ENCODE measurements around the gene MSX2.

The MSX2 gene

GRCh38 chr5:174737330-174737729 is 12.9 kb downstream of the MSX2 start:
- Histone ChIP-seq H4K91ac (ENCODE audit: low read length) (no peak overlapping the region), H4K8ac (ENCODE audit: low read length) (no peak overlapping the region), H3K27me3 (ENCODE audit: control insufficient read depth in 1 of 2, insufficient read depth in 1 of 2, low read length in 2 of 2) (peaks cover 37 to 48% of the 10 kb centered on the region in 2 experiments), H3K36me3 (ENCODE audit: control insufficient read depth in 1 of 2, insufficient read depth in 2 of 2, low read depth in 1 of 2, low read length in 2 of 2) (no peaks in the 10 kb centered on the region), H3K4me1 (ENCODE audit: control insufficient read depth, insufficient read depth, low read depth, low read length) (no peaks in the 10 kb centered on the region), H2AFZ (ENCODE audit: low read depth, low read length) (no peak overlapping the region), H3K27ac (ENCODE audit: low read length, poor library complexity, severe bottlenecking) (no peak overlapping the region), H2BK12ac (ENCODE audit: low read length in 2 of 2) (no peak overlapping the region), H3K9ac (ENCODE audit: low read length) (no peak overlapping the region), H2BK5ac (ENCODE audit: low read depth, low read length, poor library complexity, severe bottlenecking) (no peak overlapping the region), H3K18ac (ENCODE audit: low read depth in 1 of 2, low read length in 2 of 2) (no peak overlapping the region), H3K9me3 (ENCODE audit: control insufficient read depth, low read length) (no peaks in the 10 kb centered on the region), H2AK5ac (ENCODE audit: low read length, severe bottlenecking) (no peak overlapping the region), H2BK120ac (ENCODE audit: low read depth, low read length) (no peak overlapping the region), H3K79me1 (replicated peaks; ENCODE audit: low read length, poor library complexity, severe bottlenecking) (no peaks in the 10 kb centered on the region), H3K4me3 (ENCODE audit: insufficient read depth in 1 of 2, low read depth in 1 of 2, low read length in 2 of 2) (no peak overlapping the region), H3K4ac (ENCODE audit: low read depth in 1 of 2, low read length in 2 of 2) (no peak overlapping the region), H3K4me2 (ENCODE audit: low read length, poor library complexity, severe bottlenecking) (no peak overlapping the region), H3K14ac (ENCODE audit: low read length in 2 of 2) (no peak overlapping the region), H3K23ac (ENCODE audit: low read length in 2 of 2) (no peak overlapping the region), H2BK15ac (ENCODE audit: low read depth, poor library complexity, severe bottlenecking) (no peak overlapping the region)
- WGBS = 68% methylated on average over 15 of the region's 15 CpGs
- DNase-seq = no peak

GRCh38 chr5:174741352-174741751 is 17.0 kb downstream of the MSX2 start:
- no peak overlapping the region for H3K14ac ChIP-seq (ENCODE audit: low read length in 2 of 2)
- no peak overlapping the region for H2AK5ac ChIP-seq (ENCODE audit: low read length, severe bottlenecking)
- H2BK12ac ChIP-seq (ENCODE audit: low read length in 2 of 2) = no peak overlapping the region
- no peak overlapping the region for H3K4me3 ChIP-seq (ENCODE audit: insufficient read depth in 1 of 2, low read depth in 1 of 2, low read length in 2 of 2)
- no peak overlapping the region for H3K4me2 ChIP-seq (ENCODE audit: low read length, poor library complexity, severe bottlenecking)
- no peaks in the 10 kb centered on the region for H3K9me3 ChIP-seq (ENCODE audit: control insufficient read depth, low read length)
- H2AFZ ChIP-seq (ENCODE audit: low read depth, low read length) = no peak overlapping the region
- no peak overlapping the region for H3K18ac ChIP-seq (ENCODE audit: low read depth in 1 of 2, low read length in 2 of 2)
- no peak for DNase-seq
- no peaks in the 10 kb centered on the region for H3K4me1 ChIP-seq (ENCODE audit: control insufficient read depth, insufficient read depth, low read depth, low read length)
- no peak overlapping the region for H3K27ac ChIP-seq (ENCODE audit: low read length, poor library complexity, severe bottlenecking)
- 64% methylated on average over 4 of the region's 5 CpGs for WGBS
- no peak overlapping the region for H2BK120ac ChIP-seq (ENCODE audit: low read depth, low read length)
- H4K8ac ChIP-seq (ENCODE audit: low read length) = no peak overlapping the region
- no peaks in the 10 kb centered on the region for H3K36me3 ChIP-seq (ENCODE audit: control insufficient read depth in 1 of 2, insufficient read depth in 2 of 2, low read depth in 1 of 2, low read length in 2 of 2)
- no peak overlapping the region for H4K91ac ChIP-seq (ENCODE audit: low read length)
- no peaks in the 10 kb centered on the region for H3K79me1 ChIP-seq (replicated peaks; ENCODE audit: low read length, poor library complexity, severe bottlenecking)
- H3K23ac ChIP-seq (ENCODE audit: low read length in 2 of 2) = no peak overlapping the region
- no peak overlapping the region for H3K4ac ChIP-seq (ENCODE audit: low read depth in 1 of 2, low read length in 2 of 2)
- H3K9ac ChIP-seq (ENCODE audit: low read length) = no peak overlapping the region
- H2BK15ac ChIP-seq (ENCODE audit: low read depth, poor library complexity, severe bottlenecking) = no peak overlapping the region
- no peak overlapping the region for H2BK5ac ChIP-seq (ENCODE audit: low read depth, low read length, poor library complexity, severe bottlenecking)
- peaks cover 6 to 8% of the 10 kb centered on the region in 2 experiments for H3K27me3 ChIP-seq (ENCODE audit: control insufficient read depth in 1 of 2, insufficient read depth in 1 of 2, low read length in 2 of 2)

- Histone ChIP-seq H3K9ac (ENCODE audit: low read length) (no peak overlapping the region), H3K79me1 (replicated peaks; ENCODE audit: low read length, poor library complexity, severe bottlenecking) (no peaks in the 10 kb centered on the region), H3K4me2 (ENCODE audit: low read length, poor library complexity, severe bottlenecking) (no peak overlapping the region), H3K4me3 (ENCODE audit: insufficient read depth in 1 of 2, low read depth in 1 of 2, low read length in 2 of 2) (no peak overlapping the region), H3K4me1 (ENCODE audit: control insufficient read depth, insufficient read depth, low read depth, low read length) (no peaks in the 10 kb centered on the region), H2BK120ac (ENCODE audit: low read depth, low read length) (no peak overlapping the region), H2BK12ac (ENCODE audit: low read length in 2 of 2) (no peak overlapping the region), H2BK15ac (ENCODE audit: low read depth, poor library complexity, severe bottlenecking) (no peak overlapping the region), H3K23ac (ENCODE audit: low read length in 2 of 2) (no peak overlapping the region), H2BK5ac (ENCODE audit: low read depth, low read length, poor library complexity, severe bottlenecking) (no peak overlapping the region), H3K27ac (ENCODE audit: low read length, poor library complexity, severe bottlenecking) (no peak overlapping the region), H3K9me3 (ENCODE audit: control insufficient read depth, low read length) (no peaks in the 10 kb centered on the region), H2AK5ac (ENCODE audit: low read length, severe bottlenecking) (no peak overlapping the region), H3K14ac (ENCODE audit: low read length in 2 of 2) (no peak overlapping the region), H3K36me3 (ENCODE audit: control insufficient read depth in 1 of 2, insufficient read depth in 2 of 2, low read depth in 1 of 2, low read length in 2 of 2) (no peaks in the 10 kb centered on the region), H4K8ac (ENCODE audit: low read length) (no peak overlapping the region), H3K18ac (ENCODE audit: low read depth in 1 of 2, low read length in 2 of 2) (no peak overlapping the region), H3K27me3 (ENCODE audit: control insufficient read depth in 1 of 2, insufficient read depth in 1 of 2, low read length in 2 of 2) (peaks cover 1 to 27% of the 10 kb centered on the region in 2 experiments), H2AFZ (ENCODE audit: low read depth, low read length) (no peak overlapping the region), H4K91ac (ENCODE audit: low read length) (no peak overlapping the region), H3K4ac (ENCODE audit: low read depth in 1 of 2, low read length in 2 of 2) (no peak overlapping the region)
- no peak for DNase-seq
- WGBS = 57% methylated on average over 2 of the region's 2 CpGs
These were observed 20.5 kb downstream of the MSX2 start for GRCh38 chr5:174744896-174745295.

GRCh38 chr5:174745590-174746103 is 21.3 kb downstream of the MSX2 start:
- Histone ChIP-seq H2AFZ (ENCODE audit: low read depth, low read length) (no peak overlapping the region), H3K9me3 (ENCODE audit: control insufficient read depth, low read length) (no peaks in the 10 kb centered on the region), H3K79me1 (replicated peaks; ENCODE audit: low read length, poor library complexity, severe bottlenecking) (no peaks in the 10 kb centered on the region), H2BK12ac (ENCODE audit: low read length in 2 of 2) (no peak overlapping the region), H3K14ac (ENCODE audit: low read length in 2 of 2) (no peak overlapping the region), H3K27ac (ENCODE audit: low read length, poor library complexity, severe bottlenecking) (no peak overlapping the region), H2BK120ac (ENCODE audit: low read depth, low read length) (no peak overlapping the region), H2BK5ac (ENCODE audit: low read depth, low read length, poor library complexity, severe bottlenecking) (no peak overlapping the region), H4K8ac (ENCODE audit: low read length) (no peak overlapping the region), H3K36me3 (ENCODE audit: control insufficient read depth in 1 of 2, insufficient read depth in 2 of 2, low read depth in 1 of 2, low read length in 2 of 2) (no peaks in the 10 kb centered on the region), H3K4me2 (ENCODE audit: low read length, poor library complexity, severe bottlenecking) (no peak overlapping the region), H3K4ac (ENCODE audit: low read depth in 1 of 2, low read length in 2 of 2) (no peak overlapping the region), H3K4me3 (ENCODE audit: insufficient read depth in 1 of 2, low read depth in 1 of 2, low read length in 2 of 2) (peak overlapping the region in 1 of 2 experiments; percentile 24), H3K27me3 (ENCODE audit: control insufficient read depth in 1 of 2, insufficient read depth in 1 of 2, low read length in 2 of 2) (peaks cover 8 to 31% of the 10 kb centered on the region in 2 experiments), H2BK15ac (ENCODE audit: low read depth, poor library complexity, severe bottlenecking) (no peak overlapping the region), H3K18ac (ENCODE audit: low read depth in 1 of 2, low read length in 2 of 2) (no peak overlapping the region), H3K23ac (ENCODE audit: low read length in 2 of 2) (no peak overlapping the region), H3K9ac (ENCODE audit: low read length) (peak overlapping the region; percentile 14), H2AK5ac (ENCODE audit: low read length, severe bottlenecking) (no peak overlapping the region), H4K91ac (ENCODE audit: low read length) (no peak overlapping the region), H3K4me1 (ENCODE audit: control insufficient read depth, insufficient read depth, low read depth, low read length) (no peaks in the 10 kb centered on the region)
- WGBS = 51% methylated on average over 8 of the region's 8 CpGs
- no peak for DNase-seq

Measured in mesenchymal stem cell (in vitro differentiated cells and primary cell).